ENCODE data around the gene IGF2BP2.
"Not testable (repeated sequence)": the region's sequence is repeated elsewhere in the genome, so short reads cannot be mapped to it uniquely, and the experiment has no call there.

IGF2BP2 gene

DNA sequence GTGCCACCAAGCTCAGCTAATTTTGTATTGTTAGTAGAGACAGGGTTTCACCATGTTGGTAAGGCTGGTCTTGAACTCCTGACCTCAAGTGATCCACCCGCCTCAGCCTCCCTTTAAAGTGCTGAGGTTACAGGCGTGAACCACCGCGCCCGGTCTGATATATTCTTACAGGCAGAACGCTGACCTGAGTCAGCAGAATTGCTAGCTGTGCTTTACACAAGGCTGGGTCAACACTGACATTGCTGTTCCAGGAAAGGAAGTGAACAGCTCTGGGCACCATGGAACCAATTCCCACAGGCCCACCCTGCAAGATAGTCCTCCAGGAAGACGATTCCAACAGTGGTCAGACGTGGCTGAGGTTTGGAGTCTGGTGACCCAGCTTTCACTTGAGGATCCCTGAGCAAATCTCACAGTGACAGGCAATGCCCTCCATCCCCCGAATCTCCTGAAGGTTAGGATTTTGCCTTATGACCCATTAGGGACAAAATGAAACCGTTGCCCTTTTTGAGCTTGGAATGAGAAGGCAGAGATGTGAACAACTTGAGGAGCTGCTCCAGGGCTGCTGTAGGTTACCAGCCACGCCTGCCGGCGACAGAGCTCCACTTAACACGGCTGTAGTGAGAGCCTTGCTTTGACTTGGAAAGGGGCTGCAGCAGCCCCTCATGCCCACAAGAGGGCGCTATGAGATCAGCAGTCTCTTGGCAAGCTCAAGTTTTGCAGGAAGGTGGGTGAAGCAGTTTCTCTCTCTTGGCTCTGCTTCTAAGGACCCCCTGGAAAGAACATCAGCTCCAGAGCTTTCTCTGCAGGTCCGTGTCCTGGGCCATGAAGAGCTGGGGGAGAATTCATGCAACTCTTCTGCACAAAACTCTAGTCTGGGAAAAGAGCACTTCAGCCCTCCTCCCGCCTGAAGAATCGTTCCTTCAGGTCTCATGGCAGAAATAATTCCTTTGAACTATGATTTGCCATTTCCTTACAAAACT is 164.6 kb downstream of the IGF2BP2 start:
- peak; percentile 84 for DNase-seq

DNA sequence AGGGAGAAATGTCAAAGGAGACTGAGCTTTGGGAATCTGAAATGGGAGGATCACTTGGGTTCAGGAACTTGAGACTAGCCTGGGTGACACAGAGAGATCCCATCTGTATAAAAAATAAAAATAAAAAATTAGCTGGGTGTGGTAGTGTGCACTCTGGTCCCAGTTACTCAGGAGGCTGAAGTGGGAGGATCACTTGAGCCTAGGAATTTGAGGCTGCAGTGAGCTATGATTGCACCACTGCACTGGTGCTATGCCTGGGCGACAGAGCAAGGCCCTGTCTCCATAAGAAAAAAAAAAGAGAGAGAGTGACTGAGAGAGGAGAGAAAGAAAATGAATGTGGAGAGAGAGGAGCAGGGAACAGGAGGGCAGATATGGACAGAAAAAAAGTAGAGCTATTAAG is 165.9 kb downstream of the IGF2BP2 start:
- DNase-seq: no peak

DNA sequence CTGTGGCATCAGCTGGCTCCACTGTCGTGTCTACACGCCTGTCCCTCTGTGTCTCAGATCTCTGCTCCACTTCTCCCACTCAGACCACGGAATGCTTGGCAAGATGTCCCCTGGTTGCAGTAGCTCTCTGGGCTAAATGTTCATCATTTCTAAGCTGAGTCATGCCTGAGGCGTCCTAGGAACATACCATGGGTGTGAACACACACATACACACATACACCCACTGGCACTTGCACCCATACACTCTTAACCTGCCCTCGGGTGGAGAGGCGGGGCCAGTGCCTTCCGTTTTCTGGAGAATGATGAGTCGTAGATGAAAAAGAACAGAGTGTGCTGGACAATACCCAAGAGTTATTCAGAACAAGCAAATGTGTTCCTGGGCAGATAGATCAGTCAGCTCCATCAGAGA is 166.3 kb downstream of the IGF2BP2 start:
- no peak for DNase-seq

DNA sequence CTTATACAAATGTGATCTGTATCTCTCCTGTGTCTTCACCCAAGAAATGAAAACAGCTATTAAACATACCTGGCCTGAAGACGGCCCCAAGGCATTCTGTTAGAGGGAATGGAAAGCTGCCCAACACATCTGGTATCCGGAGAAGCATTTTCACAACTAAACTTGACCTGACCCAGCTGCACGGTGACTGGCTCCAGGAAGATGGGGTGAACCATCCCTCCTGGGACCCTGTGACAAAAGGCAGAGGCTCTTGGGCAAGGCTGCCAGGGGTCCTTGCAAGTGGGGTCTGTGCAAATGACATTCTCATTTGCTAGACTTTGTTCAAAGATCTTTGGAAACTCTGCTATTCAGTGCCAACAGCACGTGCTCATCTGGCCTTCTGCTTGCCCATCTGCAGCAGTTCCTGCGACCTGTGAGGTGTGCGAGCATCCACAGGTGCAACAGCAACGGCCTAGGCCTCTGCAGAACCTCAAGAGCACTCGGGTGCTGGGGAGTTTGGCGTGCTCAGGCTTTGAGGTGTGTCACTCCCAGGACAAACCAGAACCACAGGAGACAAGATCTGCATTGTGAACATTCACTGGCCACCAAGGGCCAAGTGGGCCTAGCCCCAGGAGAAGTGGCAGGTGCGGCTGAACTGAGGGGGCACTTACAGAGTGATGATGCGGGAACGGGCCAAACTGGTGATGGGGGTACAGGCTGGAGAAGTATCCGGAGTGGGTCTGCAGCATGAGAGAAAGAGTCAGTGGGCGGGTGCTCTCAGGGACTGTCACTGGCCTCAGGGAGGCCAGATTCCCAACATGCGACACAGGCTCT is 166.9 kb downstream of the IGF2BP2 start:
- DNase-seq: no peak

DNA sequence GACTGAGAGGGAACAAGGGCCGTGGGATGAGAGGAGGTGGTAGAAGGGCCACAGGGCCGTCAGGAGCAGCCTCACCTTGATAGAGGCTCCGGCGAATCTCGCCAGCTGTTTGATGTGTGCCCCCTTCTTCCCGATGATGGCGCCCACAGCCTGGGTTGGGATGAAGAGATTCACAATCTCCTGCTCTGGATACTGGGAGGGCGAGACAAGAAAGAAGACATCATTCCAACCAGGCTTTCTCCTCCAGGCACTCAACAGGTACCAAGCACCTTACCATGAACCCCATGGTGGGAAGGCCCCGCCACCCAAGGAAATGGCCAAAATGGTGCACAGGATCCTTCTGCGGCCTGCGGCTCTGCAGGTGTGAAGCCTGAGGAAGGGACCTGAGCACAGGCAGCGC is 167.6 kb downstream of the IGF2BP2 start:
- no peak for DNase-seq

DNA sequence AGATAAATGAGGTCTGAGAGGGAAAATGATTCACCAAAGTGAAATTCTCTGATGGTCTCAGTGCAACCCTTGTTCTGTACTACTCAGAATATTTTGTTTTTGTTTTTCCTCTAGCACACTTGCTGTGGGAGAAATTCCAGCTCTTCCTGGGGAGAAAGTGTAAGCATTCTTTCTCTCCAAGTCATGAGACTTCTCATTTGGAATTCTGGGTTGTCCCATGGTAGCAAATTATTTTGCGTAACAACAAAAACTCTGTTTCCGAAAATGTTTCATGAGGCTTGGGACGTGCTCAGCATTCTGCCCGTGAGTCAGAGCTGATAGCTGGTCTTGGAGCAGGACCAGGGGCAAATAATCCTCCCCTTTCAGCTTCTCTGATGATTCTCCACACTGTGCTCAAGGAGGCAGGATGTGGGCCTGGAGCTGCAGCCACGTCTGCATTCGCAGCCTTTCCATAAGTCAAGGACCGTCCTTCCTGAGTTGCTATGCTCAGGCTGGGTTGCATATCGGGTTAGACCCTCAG is 168.5 kb downstream of the IGF2BP2 start:
- DNase-seq: no peak

DNA sequence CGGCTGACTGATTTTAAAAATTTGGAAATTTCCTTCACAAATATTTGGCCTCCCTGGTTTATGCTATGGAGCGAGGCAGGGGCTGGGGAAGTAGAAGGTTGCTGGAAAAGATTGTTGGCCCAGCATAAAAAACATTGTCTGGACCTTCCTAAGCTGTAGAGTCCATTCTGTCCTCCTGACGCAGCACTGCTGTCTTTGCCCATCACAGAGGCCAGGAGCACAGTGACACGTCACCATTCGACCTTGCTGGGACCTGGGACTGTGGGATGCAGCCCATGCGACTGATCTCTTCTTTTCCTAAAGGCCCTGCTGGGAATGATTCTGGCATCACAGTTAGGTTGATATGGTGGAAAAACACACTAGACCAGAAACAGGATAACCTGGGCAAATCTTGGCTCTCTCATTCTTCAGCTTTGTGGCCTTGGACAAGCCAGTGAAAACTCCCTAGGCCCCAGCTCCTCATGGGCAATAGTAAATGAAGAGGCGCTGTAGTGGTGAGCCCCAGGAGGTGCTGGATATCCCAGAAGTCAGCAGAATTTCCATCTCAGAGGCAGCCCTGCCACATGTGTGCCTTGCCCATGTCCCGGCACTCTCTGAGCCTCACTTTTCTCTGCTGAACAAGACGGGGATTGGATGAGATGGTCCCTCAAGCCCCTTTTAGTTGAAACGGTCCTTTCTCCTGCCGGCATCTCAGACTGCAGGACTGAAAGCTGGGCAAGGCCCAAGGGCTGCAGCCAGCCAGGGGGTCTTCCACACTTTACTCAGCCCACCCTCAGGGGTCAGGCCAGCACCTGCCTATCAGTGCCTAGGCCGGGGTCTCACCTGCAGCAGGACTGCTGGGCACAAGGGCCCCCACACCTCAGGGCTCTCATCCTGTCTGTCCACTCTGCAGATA is 169.2 kb downstream of the IGF2BP2 start:
- DNase-seq: no peak

DNA sequence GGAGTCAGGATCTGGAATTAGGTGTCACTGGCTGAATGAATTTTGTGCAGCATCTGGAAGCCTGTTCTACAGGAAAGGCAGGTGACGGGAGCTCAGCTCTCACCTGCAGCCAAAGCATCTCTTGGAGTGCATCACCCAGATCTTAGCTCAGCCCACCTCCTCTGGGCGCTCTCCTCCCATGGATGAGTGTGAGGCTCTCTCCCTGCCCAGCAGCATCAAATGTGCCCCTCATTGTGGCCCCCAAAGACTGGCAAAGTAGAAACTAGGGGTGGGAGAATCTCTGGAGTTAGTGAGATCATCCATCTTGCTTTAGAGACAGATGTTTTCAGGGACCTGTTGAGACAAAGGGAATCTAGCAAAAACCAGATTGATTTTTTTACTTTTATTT is 170.1 kb downstream of the IGF2BP2 start:
- DNase-seq: no peak

DNA sequence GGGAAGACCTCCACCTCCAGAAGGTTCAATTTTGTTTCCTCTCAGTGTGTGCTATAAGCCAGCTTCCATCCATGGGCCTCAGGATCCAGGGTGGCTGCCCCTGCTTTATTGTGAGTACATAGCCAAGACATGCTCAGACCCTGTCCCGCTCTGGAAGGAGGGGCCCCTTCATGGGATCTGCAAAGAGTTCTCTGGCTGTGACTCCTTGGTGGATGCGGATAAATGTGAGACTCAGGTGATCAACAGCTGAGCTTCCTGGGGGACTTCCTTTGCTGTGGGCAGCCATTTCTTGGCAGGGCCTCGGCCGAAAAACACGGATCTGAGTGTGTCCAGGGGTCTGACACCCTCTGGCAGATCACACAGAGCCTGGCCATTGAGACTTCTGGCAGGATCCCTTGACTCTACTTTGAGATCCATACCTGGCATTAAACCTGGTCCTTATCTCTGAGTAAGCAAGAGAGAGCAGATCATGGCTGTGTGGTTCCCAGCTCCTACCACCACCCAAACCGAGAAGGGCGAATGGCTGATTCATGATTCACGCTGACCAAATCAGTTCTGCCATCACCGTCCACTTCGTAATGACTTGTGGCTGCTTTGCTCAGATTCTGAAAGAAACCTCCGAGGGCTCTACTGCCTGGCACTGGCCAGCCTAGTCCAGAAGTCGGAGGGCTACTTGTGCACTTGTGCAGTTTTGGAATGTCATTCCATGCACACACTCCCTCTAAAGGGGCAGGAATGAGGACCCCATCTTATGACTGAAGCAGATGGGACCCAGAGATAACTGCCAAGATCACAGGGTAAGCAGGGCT is 170.7 kb downstream of the IGF2BP2 start:
- DNase-seq: no peak

DNA sequence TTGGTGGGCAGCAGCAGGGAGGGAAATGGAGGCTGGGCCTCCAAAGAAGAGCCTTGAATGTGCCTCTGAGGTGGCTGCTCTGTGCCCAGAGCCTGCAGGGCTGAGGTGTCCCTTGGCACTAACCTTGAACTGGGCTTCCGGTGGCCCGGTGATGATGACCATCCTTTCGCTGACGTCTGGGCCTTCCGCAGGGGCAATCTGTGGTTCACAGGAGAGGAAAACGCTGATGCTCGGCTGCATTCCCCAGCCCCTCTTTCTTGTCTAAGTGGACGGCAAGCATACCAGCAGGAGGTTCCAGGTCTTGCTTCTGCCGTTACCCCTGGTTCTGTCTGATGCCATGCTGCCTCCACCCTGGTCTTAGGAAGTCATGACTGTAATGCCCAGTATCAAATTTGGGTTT is 172.9 kb downstream of the IGF2BP2 start:
- DNase-seq: no peak

DNA sequence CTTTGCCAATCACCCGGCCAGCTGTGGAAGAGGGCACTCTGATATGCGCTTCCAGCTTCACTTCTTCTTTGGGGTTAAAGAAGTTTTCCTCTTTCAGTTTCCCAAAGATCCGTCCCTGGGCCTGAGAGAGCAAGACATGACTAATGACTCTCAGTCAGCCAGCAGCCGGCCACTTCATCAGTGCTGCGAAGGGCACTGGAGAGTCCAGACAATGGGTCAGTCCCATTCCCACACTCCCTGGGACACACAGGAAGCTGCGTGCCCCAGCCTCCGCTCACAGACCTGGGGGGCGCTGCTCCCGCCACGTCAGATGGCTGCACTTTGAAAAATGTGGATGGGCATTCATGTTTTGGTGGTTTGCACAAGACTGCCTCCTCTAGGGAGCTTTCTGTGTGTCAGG is 175.4 kb downstream of the IGF2BP2 start:
- DNase-seq: no peak

DNA sequence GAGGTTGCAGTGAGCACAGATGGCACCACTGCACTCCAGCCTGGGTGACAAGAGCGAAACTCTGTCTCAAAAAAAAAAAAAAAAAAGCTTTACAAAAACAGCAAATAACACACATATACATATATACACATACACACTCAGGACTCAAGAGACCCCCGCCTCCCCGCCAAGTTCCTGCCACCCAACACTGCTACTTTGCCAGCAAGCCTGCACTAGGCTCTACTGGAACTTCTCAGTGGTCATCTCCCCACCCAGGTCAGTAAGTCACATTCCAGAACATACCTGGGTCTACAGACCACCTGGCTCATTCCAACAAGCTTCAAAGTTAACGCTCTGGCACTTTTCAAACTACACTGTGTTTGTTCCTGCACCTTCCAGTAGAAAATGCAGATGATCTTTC is 176.4 kb downstream of the IGF2BP2 start:
- DNase-seq: no peak

DNA sequence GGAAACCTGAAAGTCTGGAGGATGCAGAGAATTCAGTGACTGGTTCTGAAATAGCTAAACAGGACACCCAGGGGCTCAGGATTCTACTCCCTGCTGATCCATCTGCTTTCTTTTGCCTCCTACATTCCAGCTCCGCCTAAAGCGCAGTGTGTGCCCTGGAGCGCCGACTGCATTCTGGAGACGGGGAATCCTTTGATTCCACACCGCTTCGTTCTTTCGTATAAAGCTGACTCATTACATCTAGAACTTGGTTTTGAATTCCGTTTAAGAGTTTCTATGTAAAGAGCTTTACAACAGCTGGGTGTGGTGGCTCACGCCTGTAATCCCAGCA is 177.0 kb downstream of the IGF2BP2 start:
- no peak for DNase-seq

DNA sequence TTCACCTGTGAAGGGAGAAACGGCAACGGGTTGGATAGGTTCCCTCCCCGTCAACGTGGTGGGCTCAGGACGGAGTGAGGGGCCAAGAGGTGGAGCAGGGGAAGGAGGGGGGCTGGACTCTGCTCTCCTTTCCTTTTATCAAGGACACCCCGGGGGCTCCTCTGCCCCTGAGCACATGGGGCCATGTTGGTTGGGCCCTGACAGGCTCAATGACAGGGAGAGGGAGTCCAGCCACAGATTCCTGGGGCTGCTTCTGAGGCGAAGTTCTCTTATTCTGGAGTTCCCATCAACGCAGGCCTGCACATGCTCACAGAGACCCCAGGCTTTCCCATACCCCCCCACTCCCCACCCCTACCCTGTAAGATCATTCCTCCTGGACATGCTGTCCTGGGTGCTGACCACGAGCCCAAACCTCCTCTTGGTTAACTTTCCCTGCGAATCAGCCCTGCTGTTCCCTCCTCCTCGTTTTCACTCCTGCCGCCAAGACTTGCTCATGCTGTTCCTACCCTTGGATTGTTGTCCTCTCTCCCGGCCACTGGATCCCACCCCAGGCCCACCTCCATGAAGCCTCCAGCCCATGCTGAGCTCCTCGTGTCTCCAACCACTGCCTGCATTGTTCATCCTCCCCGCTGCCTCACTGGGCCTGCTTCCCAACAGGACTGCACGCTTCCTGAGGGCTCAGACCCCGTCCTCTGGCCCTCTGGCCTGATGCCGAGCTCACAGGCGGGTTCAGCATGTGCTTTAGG is 177.5 kb downstream of the IGF2BP2 start:
- no peak for DNase-seq

DNA sequence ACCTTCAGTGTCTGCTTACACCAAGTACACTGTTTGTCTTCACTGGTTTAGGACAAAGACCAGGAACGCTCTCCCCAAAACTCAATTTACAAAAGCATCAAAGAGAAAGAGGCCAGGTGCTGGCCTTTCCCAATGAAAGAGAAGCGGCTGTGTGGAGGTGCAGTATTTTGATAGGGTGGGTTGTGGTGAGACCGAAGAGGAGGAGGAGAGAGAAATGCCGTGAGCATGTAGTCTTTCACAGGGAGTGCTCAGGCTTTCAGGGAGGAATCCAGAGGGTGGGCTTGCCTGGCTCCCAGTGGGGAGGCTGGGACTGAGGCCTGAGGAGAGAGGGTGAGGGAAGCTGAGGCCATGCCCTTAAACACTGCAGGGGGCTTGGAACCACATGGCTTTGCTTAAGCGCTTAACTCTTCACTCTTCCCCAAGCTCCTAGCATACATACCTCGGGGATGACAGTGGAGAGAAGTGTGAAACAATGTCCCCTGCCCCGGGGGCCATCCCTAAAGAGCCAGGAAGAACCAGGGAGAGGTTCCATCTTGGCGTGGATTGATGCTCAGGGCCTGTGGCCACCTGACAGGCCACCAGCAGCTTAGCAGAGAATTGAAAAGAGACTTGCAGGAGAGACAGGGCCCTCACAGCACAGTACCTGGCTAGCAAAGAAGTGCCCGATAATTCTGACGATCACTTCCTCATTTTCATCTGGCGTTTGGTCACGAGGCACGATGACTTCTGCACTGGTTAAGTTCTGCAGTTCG is 178.3 kb downstream of the IGF2BP2 start:
- no peak for DNase-seq

DNA sequence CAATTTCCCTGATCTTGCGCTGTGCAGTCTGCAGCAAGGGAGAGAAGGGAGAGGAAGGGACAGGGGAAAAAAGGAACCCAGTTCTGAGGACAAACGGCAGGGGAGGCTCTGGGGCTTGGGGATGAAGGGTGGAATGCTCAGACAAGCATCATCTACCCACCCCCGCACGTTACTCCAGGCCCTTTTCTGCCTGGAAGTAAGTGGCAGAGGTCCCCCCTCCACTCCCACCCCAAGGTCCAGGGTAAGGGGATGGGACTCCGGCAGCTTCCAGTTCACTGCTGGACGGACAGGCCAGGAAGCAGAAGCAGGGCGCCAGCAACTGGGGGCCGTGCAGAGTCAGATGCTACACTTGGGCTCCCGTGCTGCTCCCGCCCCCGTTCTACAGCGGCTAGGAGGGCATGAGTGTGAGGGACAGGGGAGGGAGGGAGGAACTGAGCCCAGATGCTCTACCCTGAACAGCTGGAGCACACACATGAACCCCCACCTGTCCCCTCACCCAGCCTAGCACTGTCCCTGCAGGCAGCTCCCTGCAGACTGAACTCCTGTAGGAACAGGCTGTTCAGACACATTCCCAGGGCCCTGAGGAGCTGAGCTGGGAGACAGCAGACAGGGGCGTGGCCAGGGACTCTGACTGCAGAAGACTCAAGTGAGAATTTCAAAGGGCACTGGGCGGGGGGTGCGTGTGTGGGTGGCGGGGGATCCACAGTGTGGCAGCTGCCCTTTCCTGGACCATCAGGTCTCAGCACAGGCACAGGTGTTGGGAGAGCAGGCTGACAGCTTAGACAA is 179.1 kb downstream of the IGF2BP2 start:
- no peak for DNase-seq

DNA sequence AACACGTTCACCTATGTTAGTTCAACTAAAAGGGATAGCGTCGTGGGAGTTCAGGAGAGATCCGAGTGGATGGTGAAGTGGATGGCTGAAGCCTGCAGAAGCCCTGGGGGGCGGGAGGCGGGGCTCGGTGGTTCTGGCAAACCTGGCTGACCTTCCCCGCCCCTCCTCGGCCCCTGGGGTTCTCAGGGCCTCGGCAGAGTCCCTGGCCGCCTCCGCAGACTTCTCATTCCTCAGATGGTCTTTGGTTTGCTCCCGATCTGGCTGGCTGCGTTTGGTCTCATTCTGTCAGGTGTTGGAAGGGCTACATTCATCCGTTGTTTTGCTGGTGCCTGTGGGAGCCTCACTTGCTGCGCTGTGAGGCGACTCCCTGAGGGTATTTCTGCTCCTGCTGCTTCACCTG is 179.7 kb downstream of the IGF2BP2 start:
- not testable (repeated sequence) for DNase-seq

DNA sequence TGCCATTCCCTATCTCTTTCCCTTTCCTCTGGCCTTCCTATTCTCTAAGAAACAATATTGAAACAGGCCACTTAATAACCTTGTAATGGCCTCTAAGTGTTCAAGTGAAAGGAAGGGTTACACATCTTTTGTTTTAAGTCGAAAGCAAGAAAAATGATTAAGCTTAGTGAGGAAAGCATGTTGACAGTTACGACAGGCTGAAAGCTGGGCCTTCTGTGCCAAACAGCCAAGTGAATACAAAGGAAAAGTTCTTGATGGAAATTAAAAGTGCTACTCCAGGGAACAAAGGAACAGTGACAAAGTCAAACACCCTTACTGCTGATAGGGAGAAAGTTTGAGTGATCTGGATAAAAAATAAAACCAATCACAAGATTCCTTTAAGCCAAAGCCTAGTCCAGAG is 184.5 kb downstream of the IGF2BP2 start:
- DNase-seq: no peak

DNA sequence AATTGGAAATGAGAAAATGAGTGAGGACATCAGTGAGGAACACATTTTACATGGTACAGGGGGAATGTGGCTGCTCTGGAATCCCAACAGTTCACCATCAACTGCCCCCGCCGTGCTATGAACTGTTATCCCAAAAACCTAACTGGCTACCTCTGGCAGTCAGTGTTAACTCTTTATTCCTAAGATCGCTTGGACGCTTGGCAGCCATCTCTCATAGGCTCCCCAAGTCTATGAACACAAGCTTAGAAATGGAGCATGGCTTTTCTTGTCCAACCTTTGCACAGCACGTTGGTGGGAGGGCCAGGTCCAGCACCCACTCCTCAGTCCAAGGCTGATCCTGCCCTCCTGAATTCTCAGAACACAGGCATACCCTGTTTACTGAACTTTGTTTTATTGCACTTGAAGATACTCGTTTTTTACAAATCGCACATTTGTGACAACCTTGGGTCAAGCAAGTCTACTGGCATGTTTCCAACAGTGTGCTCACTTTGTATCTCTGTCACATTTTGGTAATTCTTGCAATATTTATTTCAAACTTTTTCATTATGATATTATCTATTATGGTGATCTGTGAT is 185.1 kb downstream of the IGF2BP2 start:
- no peak for DNase-seq

Measured in retina (tissue), 1 donor.